GM23338 (cell line): ENCODE results near the gene VSIR. TPM values are rescaled to one million over a fixed set of nuclear protein-coding genes. Genes with fewer than 3 reads are reported as not detected.

Experiments
- ATAC-seq: fragments of 200-7000 bp; cut with Tn5 transposase; 3 replicates; pipeline ENCODE4 v1.9.1; 2020
- DNase-seq: peaks from one replicate; pipeline ENCODE4 v3.0.0-alpha.2; 2015; ENCODE audit warnings: low spot score
- H2AFZ ChIP-seq: fragments of 200-600 bp; sonication (generic); 2 replicates; pipeline ENCODE4 v1.8.0; 2016; ENCODE audit warnings: antibody characterized with exemption, mild to moderate bottlenecking, moderate library complexity
- H3F3A ChIP-seq: fragments of 200-600 bp; sonication (generic); replicated peaks from 2 replicates; pipeline ENCODE4 v1.8.0; 2017; ENCODE audit warnings: antibody characterized with exemption, mixed run types, low read depth
- H3K27ac ChIP-seq: fragments of 200-600 bp; sonication (generic); 2 replicates; pipeline ENCODE4 v1.6.1; 2016; ENCODE audit warnings: low read depth
- H3K27me3 ChIP-seq: fragments of 200-600 bp; sonication (generic); 2 replicates; pipeline ENCODE4 v1.8.0; 2016; ENCODE audit warnings: mild to moderate bottlenecking, mixed run types, moderate library complexity; ENCODE audit not compliant: insufficient read depth
- H3K36me3 ChIP-seq: fragments of 200-600 bp; sonication (generic); 2 replicates; pipeline ENCODE4 v1.8.0; 2016; ENCODE audit warnings: mild to moderate bottlenecking; ENCODE audit not compliant: insufficient read depth
- H3K4me1 ChIP-seq: fragments of 200-600 bp; sonication (generic); 2 replicates; pipeline ENCODE4 v1.8.0; 2016; ENCODE audit warnings: mild to moderate bottlenecking, moderate library complexity; ENCODE audit not compliant: insufficient read depth
- H3K4me2 ChIP-seq: fragments of 200-600 bp; sonication (generic); 2 replicates; pipeline ENCODE4 v1.7.1; 2017; ENCODE audit warnings: mixed run types
- H3K4me3 ChIP-seq: fragments of 200-600 bp; sonication (generic); 2 replicates; pipeline ENCODE4 v1.6.1; 2016; ENCODE audit warnings: mixed run types
- H3K79me2 ChIP-seq: fragments of 200-600 bp; sonication (generic); replicated peaks from 2 replicates; pipeline ENCODE4 v1.8.0; 2017; ENCODE audit warnings: mild to moderate bottlenecking; ENCODE audit not compliant: insufficient read depth
- H3K9me2 ChIP-seq: fragments of 200-600 bp; sonication (generic); 2 replicates; pipeline ENCODE4 v1.8.0; 2017; ENCODE audit not compliant: insufficient read depth
- H4K20me1 ChIP-seq: fragments of 200-600 bp; sonication (generic); replicated peaks from 2 replicates; pipeline ENCODE4 v1.8.0; 2017; ENCODE audit warnings: mild to moderate bottlenecking; ENCODE audit not compliant: insufficient read depth
- H3K27ac Mint-ChIP-seq: 2 replicates; pipeline ENCODE4 v1.8.0; 2020; ENCODE audit warnings: inconsistent platforms, mild to moderate bottlenecking, moderate library complexity, mixed read lengths
- H3K27me3 Mint-ChIP-seq: 3 replicates; pipeline ENCODE4 v1.8.0; 2022; ENCODE audit warnings: low read depth, mild to moderate bottlenecking, moderate library complexity, mixed read lengths, inconsistent platforms; ENCODE audit not compliant: insufficient read depth, poor library complexity
- H3K36me3 Mint-ChIP-seq: 3 replicates; pipeline ENCODE4 v1.8.0; 2021; ENCODE audit warnings: low read depth, mild to moderate bottlenecking, inconsistent platforms, moderate library complexity, mixed read lengths
- H3K4me1 Mint-ChIP-seq: 3 replicates; pipeline ENCODE4 v1.8.0; 2020; ENCODE audit warnings: mild to moderate bottlenecking, inconsistent platforms, mixed read lengths
- H3K4me3 Mint-ChIP-seq: 3 replicates; pipeline ENCODE4 v1.8.0; 2021; ENCODE audit warnings: moderate library complexity, mild to moderate bottlenecking, inconsistent platforms, mixed read lengths
- H3K9me3 Mint-ChIP-seq: 3 replicates; pipeline ENCODE4 v1.8.0; 2020; ENCODE audit warnings: moderate library complexity, mild to moderate bottlenecking, inconsistent platforms, mixed read lengths
- CREB1 ChIP-seq: fragments of 250-450 bp; sonication (Bioruptor Pico); IDR thresholded peaks from 2 replicates; pipeline ENCODE4 v1.5.0; 2020; ENCODE audit warnings: low read depth, mild to moderate bottlenecking, moderate library complexity
- ETS1 ChIP-seq: IDR thresholded peaks from 2 replicates; pipeline ENCODE4 v1.6.1; 2016; ENCODE audit warnings: antibody characterized with exemption
- POLR2AphosphoS5 ChIP-seq: IDR thresholded peaks from 2 replicates; pipeline ENCODE4 v1.6.1; 2016; ENCODE audit warnings: antibody characterized with exemption, low read depth
- REST ChIP-seq: IDR thresholded peaks from one replicate; pipeline ENCODE4 v1.6.1; 2018; ENCODE audit warnings: antibody characterized with exemption; ENCODE audit not compliant: unreplicated experiment
- ZNF114 ChIP-seq: fragments of 250-450 bp; sonication (Bioruptor Pico); IDR thresholded peaks from 2 replicates; pipeline ENCODE4 v1.5.0; 2020; ENCODE audit warnings: mild to moderate bottlenecking, moderate library complexity
- polyA plus RNA-seq: library from polyadenylated mRNA; unstranded; fragments of >200 nt; fragmentation: Nextera tagmentation; extraction: Ambion mirVana; gene quantifications from 2 replicates; pipeline ENCODE4 v1.2.1, GENCODE V29; 2016
- total RNA-seq: library from RNA; depleted of rRNA; stranded (reverse); fragments of >200 nt; shearing (Covaris generic); gene quantifications from 2 replicates; pipeline ENCODE4 v1.2.3, GENCODE V29; 2014
- TF ChIP-seq, protein P1 (sequence below), 2 experiments: fragments of 200-600 bp in 1 of 2; sonication (generic) in 1 of 2; conservative IDR thresholded peaks; 2 replicates each; pipeline versions ENCODE4 v1.5.1 to v1.6.1; 2016 to 2017; ENCODE audit warnings: antibody characterized with exemption in 2 of 2, low read depth in 2 of 2, mild to moderate bottlenecking in 2 of 2, moderate library complexity in 1 of 2
- TF ChIP-seq, protein P2 (sequence below): fragments of 250-450 bp; sonication (Bioruptor Pico); IDR thresholded peaks from 2 replicates; pipeline ENCODE4 v1.5.0; 2020; ENCODE audit warnings: mild to moderate bottlenecking, moderate library complexity

The VSIR gene
- total and polyA plus RNA-seq, 2 experiments from 2014 or later: 0.10 to 0.74 TPM

DNA sequence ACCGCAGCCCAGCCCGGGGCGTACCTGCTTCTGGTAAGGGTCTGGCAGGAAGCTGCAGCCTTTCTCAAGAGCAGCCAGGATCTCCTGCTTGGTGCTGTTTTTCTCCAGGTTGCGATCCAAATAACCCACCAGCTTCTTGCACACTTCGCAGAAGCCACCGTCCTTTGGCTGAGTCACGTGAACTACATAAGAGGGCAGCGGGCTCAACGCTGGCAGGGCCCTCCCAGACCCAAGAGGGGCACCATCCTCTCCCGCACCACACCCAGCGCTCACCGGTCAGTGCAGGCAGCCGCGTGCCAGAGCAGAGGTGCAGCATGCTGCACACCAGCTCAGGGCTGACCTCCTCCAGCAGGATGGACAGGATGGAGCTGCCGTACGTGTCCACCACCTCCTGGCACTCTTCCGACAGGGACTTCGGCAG, 46.1 kb upstream of the VSIR start:
- Histone ChIP-seq H3K9me2 (no peaks in the 10 kb centered on the region), H3K4me1 (peaks cover 5% of the 10 kb centered on the region), H3K27me3 (no peaks in the 10 kb centered on the region), H3K4me2 (no peak overlapping the region), H3K4me3 (no peak overlapping the region), H3K27ac (no peak overlapping the region), H3K79me2 (no peaks in the 10 kb centered on the region), H4K20me1 (no peaks in the 10 kb centered on the region; the same call in 1 of the 2 replicates), H3F3A (no peaks in the 10 kb centered on the region), H3K36me3 (peaks cover 49% of the 10 kb centered on the region), H2AFZ (no peak overlapping the region)
- no peak for TF ChIP-seq ETS1
- TF ChIP-seq, protein P1, sequence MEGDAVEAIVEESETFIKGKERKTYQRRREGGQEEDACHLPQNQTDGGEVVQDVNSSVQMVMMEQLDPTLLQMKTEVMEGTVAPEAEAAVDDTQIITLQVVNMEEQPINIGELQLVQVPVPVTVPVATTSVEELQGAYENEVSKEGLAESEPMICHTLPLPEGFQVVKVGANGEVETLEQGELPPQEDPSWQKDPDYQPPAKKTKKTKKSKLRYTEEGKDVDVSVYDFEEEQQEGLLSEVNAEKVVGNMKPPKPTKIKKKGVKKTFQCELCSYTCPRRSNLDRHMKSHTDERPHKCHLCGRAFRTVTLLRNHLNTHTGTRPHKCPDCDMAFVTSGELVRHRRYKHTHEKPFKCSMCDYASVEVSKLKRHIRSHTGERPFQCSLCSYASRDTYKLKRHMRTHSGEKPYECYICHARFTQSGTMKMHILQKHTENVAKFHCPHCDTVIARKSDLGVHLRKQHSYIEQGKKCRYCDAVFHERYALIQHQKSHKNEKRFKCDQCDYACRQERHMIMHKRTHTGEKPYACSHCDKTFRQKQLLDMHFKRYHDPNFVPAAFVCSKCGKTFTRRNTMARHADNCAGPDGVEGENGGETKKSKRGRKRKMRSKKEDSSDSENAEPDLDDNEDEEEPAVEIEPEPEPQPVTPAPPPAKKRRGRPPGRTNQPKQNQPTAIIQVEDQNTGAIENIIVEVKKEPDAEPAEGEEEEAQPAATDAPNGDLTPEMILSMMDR (conservative IDR thresholded peaks at IDR 0.05; ENCODE audit: low read depth in 2 of 2): no peak
- TF ChIP-seq ZNF114 (CRISPR knock-in tag): no peak
- TF ChIP-seq POLR2AphosphoS5: no peak
- no peak for TF ChIP-seq REST
- TF ChIP-seq, protein P2, sequence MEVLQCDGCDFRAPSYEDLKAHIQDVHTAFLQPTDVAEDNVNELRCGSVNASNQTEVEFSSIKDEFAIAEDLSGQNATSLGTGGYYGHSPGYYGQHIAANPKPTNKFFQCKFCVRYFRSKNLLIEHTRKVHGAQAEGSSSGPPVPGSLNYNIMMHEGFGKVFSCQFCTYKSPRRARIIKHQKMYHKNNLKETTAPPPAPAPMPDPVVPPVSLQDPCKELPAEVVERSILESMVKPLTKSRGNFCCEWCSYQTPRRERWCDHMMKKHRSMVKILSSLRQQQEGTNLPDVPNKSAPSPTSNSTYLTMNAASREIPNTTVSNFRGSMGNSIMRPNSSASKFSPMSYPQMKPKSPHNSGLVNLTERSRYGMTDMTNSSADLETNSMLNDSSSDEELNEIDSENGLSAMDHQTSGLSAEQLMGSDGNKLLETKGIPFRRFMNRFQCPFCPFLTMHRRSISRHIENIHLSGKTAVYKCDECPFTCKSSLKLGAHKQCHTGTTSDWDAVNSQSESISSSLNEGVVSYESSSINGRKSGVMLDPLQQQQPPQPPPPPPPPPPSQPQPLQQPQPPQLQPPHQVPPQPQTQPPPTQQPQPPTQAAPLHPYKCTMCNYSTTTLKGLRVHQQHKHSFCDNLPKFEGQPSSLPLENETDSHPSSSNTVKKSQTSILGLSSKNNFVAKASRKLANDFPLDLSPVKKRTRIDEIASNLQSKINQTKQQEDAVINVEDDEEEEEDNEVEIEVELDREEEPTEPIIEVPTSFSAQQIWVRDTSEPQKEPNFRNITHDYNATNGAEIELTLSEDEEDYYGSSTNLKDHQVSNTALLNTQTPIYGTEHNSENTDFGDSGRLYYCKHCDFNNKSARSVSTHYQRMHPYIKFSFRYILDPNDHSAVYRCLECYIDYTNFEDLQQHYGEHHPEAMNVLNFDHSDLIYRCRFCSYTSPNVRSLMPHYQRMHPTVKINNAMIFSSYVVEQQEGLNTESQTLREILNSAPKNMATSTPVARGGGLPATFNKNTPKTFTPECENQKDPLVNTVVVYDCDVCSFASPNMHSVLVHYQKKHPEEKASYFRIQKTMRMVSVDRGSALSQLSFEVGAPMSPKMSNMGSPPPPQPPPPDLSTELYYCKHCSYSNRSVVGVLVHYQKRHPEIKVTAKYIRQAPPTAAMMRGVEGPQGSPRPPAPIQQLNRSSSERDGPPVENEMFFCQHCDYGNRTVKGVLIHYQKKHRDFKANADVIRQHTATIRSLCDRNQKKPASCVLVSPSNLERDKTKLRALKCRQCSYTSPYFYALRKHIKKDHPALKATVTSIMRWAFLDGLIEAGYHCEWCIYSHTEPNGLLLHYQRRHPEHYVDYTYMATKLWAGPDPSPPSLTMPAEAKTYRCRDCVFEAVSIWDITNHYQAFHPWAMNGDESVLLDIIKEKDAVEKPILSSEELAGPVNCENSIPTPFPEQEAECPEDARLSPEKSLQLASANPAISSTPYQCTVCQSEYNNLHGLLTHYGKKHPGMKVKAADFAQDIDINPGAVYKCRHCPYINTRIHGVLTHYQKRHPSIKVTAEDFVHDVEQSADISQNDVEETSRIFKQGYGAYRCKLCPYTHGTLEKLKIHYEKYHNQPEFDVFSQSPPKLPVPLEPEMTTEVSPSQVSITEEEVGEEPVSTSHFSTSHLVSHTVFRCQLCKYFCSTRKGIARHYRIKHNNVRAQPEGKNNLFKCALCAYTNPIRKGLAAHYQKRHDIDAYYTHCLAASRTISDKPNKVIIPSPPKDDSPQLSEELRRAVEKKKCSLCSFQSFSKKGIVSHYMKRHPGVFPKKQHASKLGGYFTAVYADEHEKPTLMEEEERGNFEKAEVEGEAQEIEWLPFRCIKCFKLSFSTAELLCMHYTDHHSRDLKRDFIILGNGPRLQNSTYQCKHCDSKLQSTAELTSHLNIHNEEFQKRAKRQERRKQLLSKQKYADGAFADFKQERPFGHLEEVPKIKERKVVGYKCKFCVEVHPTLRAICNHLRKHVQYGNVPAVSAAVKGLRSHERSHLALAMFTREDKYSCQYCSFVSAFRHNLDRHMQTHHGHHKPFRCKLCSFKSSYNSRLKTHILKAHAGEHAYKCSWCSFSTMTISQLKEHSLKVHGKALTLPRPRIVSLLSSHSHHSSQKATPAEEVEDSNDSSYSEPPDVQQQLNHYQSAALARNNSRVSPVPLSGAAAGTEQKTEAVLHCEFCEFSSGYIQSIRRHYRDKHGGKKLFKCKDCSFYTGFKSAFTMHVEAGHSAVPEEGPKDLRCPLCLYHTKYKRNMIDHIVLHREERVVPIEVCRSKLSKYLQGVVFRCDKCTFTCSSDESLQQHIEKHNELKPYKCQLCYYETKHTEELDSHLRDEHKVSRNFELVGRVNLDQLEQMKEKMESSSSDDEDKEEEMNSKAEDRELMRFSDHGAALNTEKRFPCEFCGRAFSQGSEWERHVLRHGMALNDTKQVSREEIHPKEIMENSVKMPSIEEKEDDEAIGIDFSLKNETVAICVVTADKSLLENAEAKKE (CRISPR knock-in tag): no peak
- no peak for TF ChIP-seq CREB1 (CRISPR knock-in tag)
- Mint-ChIP-seq H3K4me1 (peaks cover 4% of the 10 kb centered on the region; the same call in 1 of the 3 replicates), H3K27me3 (peaks cover 6% of the 10 kb centered on the region), H3K4me3 (no peak overlapping the region), H3K27ac (no peak overlapping the region), H3K36me3 (peaks cover 86% of the 10 kb centered on the region), H3K9me3 (no peaks in the 10 kb centered on the region; the same call in 2 of the 3 replicates)
- DNase-seq (no peak), ATAC-seq (no peak)
